GM12873 (cell line): ENCODE results near the gene B4GALNT1.

Experiments
- CTCF ChIP-seq: IDR thresholded peaks from 2 replicates; pipeline ENCODE4 v1.5.1; 2012; ENCODE audit warnings: low read depth, mild to moderate bottlenecking, moderate library complexity, low read length, control low read depth; ENCODE audit not compliant: insufficient read depth; ENCODE audit errors: missing control alignments

Gene B4GALNT1

GRCh38 chr12:57590864-57591781 lies 41.9 kb downstream of the B4GALNT1 start, which contains the start of gene PIP4K2C:
TSS of gene PIP4K2C (plus strand) at chr12:57591192. CDS start at chr12:57591290, 98 bp downstream.
- TF ChIP-seq CTCF: no peak

- no peak for TF ChIP-seq CTCF
Observed at GRCh38 chr12:57590479-57590863, 42.5 kb downstream of the B4GALNT1 start.

GRCh38 chr12:57586832-57587429 lies 46.1 kb downstream of the B4GALNT1 start:
- no peak for TF ChIP-seq CTCF

GRCh38 chr12:57586128-57586527 lies 46.9 kb downstream of the B4GALNT1 start:
- no peak for TF ChIP-seq CTCF

- TF ChIP-seq CTCF: no peak
Observed at GRCh38 chr12:57585156-57585555, 47.8 kb downstream of the B4GALNT1 start.

GRCh38 chr12:57584690-57585089 lies 48.3 kb downstream of the B4GALNT1 start:
- no peak for TF ChIP-seq CTCF

- no peak for TF ChIP-seq CTCF
Observed at GRCh38 chr12:57584050-57584449, 49.0 kb downstream of the B4GALNT1 start.
